GM21390 (cell line): Measurements from ENCODE around the gene RNF2.

Experiments
- ATAC-seq: cut with Tn5 transposase; IDR thresholded peaks from one replicate; pipeline ENCODE4 v1.9.1; 2021; ENCODE audit not compliant: unreplicated experiment

RNF2 gene

DNA sequence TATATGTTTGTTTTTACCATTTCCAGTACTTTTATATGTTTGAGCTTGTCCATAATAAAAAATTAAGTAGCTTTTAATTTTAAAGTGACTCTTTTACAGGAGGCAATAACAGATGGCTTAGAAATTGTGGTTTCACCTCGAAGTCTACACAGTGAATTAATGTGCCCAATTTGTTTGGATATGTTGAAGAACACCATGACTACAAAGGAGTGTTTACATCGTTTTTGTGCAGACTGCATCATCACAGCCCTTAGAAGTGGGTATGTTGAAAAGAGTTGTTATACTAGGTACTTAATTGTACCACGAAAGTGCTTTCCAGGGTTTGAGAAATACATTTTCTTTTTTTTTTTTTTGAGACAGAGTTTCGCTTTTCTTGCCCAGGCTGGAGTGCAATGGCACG is 46.1 kb downstream of the RNF2 start:
- no peak for ATAC-seq

DNA sequence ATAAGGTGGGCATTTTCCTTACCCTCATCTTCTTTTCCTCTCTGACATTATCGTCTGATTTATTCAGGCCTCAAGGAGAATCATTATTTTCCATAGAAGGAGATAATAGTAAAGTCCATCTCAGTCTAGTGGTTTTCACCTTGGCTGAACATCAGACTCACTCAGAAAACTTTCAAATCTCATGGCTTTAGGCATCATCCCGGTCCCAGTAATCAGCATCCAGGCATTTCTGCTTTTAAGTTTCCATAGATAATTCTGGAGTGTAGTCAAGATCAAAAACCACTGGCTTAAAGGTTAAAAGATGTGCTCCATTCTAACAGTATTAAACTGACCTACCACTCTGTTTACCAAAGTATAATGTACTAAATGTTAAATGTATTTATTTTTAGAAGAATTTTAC is 49.4 kb downstream of the RNF2 start:
- no peak for ATAC-seq

DNA sequence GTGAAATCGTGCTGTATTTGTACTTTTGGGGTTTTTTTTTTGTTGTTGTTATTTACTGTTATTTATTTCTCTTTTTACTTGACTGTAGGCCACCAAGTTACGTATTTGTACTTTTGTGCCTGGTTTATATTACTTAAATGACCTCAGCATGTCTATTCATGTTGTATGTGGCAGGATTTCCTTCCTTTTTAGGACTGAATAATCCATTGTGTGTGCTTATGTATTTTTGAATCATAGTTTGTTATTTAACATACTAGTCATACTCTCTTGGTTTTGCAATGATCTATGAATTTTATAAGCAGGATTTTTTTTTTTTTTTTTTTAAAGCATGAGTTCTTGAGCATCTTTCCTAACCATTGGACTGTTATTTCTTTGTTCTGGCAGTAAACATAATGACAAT is 51.2 kb downstream of the RNF2 start:
- no peak for ATAC-seq

DNA sequence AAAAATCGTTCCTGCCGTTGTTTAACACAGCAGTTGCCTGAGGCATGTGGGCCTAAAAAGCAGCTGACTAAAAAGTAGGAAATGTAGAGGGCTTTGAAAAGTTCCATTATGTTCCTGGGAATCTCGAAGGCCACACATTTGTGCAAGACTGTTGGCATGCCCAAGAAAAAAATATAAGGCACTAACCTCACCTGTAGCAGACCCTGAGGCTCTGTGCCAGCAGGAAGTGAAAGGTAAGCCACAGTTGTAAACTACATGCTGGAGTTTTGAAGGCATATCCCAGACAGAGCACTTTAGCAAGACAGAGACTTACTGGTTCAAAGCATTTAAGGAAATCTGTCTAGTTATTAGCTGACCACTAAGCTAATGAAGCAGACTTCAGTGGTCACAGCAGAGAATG is 58.7 kb downstream of the RNF2 start:
- ATAC-seq = no peak

DNA sequence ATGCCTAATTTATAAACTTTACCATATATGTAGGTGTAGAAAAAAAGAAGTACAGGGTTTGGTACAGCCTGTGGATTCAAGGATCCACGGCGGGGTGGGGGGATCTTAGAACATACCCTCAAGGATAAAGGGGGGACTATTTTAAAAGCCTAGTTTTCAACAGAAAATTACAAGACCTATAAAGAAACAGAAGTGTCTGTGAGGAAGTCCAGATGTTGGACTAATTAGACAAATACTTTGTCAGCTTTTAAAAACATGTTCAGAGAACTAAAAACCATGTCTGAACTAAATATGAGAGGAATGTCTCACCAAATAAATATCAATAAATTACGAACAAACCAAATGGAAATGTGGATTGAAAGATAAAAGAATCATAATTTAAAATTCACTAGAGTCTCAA is 59.8 kb downstream of the RNF2 start:
- ATAC-seq = no peak

DNA sequence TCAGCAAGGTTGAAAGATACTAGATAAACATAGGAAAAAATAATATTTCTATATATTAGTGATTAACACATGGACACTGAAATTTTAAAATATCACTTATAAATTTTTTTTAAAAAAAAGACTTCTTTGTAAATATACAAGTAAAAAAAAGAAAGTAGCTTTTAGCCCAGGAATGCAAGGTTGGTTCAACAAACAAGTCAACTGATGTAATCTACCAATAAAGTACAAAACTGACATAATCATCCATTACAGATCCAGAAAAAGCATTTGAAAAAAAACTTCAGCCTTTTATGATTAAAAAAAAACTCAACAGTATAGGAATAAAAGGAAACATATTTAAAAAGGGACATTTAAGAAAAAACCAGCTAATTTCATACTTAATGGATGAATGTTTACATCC is 63.0 kb downstream of the RNF2 start:
- no peak for ATAC-seq

DNA sequence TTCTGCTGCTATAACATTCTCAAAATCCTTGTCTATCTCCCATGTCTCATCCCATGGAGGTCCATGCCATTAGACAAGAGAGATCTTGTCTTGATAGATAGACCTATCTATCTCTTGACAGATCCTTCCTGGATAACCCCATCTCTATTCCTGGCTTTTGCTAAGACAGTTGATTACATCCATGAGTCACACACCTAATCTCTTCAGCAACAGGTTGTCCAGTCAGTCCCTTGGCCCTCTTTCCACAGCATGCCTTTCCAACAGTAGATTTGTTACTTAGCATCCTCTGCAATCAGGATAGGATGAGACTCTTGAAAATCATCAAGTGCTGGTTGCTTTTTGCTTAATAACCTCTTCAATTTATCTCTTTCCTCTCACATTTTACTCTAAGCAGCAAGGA is 64.8 kb downstream of the RNF2 start:
- no peak for ATAC-seq

DNA sequence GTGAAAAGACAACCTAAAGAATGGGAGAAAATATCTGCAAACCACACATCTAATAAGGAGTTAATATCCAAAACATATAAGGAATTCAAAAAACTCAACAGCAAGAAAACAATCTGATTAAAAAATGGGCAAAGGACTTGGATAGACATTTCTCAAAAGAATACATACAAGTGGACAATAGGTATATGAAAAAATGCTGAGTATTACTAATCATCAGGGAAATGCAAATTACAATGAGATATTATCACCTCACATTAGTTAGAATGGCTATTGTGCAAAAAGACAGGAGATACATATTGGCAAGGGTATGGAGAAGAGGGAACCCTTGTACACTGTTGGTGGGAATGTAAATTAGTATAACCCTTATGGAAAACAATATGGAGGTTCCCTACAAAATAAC is 66.5 kb downstream of the RNF2 start:
- no peak for ATAC-seq

DNA sequence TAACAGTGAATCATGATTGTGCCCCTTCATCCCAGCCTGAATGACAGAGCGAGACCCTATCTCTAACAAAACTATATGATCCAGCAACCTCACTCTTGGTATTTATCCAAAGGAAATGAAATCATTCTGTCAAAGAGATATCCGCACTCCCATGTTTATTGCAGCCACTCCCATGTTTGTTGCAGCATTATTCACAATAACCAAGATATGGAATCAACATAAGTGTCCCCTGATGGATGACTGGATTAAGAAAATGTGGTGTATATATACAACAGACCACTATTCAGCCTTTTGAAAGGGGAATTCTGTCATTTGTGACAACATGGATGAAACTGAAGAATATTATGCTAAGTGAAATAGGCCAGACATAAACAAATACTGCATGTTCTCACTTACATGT is 67.0 kb downstream of the RNF2 start:
- ATAC-seq = no peak

DNA sequence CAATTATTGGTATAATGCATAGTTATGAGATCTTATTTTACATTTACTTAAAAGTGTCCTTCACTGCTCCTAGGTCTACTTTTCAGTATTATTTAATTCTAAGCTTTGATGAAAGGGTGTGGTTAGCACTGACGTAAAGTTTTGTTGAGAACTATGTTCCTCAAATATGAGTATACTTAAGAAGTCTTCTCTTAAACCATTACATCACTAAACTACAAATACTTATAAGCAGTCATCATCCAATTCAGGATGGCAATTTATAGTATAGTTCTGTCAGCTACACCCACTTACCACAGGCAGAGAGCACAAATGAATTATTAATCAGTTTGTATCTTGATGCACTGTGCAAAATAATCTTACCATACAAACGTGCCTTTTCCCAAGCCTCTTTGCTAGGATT is 84.3 kb downstream of the RNF2 start:
- no peak for ATAC-seq

DNA sequence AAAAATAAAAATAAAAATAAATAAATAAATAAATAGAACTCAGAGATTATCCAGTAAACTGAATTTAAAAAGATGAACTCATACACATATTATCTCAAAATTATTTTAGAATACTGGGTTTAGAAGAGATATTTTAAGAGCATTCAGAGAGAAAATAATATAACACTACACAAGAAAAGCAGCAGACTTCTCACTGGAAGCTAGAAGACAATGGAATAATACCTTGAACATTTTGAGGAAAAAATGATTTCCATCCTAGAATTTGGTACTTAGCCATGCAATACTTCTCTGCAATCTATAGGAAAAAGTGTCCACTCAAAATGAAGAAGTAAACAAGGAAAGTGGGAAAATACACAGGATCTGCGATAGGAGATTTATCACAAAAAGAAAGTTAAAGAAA is 87.2 kb downstream of the RNF2 start:
- ATAC-seq = no peak

DNA sequence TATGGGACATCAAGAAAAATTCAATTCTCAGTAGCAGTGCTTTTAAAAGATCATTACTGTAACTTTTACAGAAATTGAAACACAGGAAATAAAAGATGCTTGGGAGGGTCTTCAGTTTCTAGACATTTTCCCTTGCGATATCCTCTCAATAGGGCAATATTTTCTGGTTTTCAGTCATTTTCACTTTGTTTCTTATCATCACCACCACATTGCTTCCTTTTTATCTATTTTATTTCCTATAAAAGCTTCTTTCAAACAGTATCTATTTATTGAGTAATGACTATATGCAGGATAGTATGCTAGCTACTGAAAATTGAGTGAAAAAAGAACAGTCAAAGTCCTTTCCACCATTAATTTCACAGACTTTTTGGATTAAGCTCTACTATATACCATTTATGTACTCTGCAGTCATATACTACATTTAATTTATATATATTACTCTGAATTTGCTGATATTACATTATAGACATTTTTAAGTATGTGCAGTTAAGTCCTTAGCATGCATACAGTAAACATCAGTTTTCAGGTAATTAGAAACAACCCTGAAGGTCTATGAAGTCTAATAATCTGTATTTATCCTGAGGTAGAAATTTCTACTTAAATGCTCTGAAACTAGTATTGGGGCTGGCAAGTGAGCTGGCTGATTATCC is 92.7 kb downstream of the RNF2 start:
- ATAC-seq = no peak

DNA sequence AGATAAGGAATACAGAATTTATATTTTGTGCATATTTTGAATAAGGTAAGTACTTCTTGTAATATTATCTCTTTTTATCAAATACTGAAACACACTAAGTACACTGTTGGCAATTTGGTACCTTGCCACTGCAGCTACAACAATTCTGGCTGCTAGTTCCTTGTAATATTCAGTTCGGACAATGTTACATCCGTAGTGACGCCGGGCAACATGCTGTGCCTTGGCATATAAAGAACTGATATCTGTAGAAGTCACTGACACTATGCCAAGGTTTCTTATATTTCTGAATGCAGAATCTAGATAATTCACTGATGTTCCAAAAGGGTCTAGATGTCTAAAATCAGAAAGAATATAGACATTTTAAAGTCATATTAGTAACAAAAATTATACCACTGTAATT is 93.9 kb downstream of the RNF2 start:
- ATAC-seq = no peak

DNA sequence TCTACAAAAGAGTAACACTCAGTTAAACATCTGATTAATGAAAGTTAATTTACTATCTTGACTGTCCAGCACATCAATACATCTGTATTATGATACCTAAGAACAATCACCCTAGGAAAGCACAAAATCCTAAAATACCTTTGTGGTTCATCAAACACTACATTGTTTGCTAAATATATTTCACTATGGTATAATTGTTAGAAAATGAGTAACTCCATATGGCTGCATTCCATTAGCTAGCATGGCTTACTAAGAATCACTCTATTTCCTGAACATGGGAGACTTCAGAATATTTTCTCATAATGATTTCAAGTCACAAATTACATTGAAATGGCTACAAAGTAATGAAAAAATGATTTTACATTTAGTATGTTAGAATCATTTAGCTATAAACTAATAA is 98.9 kb downstream of the RNF2 start:
- ATAC-seq = no peak

DNA sequence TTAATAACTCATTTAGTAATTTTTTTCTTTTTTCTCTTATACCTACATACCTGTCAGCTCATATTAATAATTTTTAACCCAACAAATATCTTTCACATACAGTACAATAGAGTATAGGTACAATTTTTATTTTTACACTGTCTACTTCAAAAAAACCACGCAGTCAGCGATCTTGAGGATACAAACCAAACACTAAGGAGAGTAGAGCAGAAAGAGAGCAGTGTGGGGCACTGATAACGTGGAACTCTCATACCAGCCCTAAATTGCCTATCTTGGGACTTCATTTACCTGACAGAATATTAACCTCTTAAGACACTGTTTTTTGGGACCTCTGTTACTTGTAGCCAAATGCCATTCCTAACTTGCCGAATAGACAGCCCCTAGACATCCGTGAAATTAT is 105.9 kb downstream of the RNF2 start:
- no peak for ATAC-seq
